DOHH2 (cell line): ENCODE results near the gene SMAD2.

Experiments
- EZH2phosphoT487 ChIP-seq: fragments of 200-600 bp; sonication (generic); IDR thresholded peaks from 2 replicates; pipeline ENCODE4 v1.6.1; 2017; ENCODE audit warnings: borderline replicate concordance, mild to moderate bottlenecking, antibody characterized with exemption, low read length, moderate library complexity, mixed read lengths
- TF ChIP-seq, protein P1 (sequence below): fragments of 200-600 bp; sonication (generic); IDR thresholded peaks from one replicate; pipeline ENCODE4 v1.5.1; 2014; ENCODE audit warnings: antibody characterized with exemption, mild to moderate bottlenecking, low read depth, low read length; ENCODE audit not compliant: poor library complexity, severe bottlenecking

- TF ChIP-seq, protein P1, sequence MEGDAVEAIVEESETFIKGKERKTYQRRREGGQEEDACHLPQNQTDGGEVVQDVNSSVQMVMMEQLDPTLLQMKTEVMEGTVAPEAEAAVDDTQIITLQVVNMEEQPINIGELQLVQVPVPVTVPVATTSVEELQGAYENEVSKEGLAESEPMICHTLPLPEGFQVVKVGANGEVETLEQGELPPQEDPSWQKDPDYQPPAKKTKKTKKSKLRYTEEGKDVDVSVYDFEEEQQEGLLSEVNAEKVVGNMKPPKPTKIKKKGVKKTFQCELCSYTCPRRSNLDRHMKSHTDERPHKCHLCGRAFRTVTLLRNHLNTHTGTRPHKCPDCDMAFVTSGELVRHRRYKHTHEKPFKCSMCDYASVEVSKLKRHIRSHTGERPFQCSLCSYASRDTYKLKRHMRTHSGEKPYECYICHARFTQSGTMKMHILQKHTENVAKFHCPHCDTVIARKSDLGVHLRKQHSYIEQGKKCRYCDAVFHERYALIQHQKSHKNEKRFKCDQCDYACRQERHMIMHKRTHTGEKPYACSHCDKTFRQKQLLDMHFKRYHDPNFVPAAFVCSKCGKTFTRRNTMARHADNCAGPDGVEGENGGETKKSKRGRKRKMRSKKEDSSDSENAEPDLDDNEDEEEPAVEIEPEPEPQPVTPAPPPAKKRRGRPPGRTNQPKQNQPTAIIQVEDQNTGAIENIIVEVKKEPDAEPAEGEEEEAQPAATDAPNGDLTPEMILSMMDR, result no peak
- no peak for TF ChIP-seq EZH2phosphoT487
Measured at GRCh38 chr18:47847635-47848034, 82.8 kb downstream of the SMAD2 start.
